ENCODE results near the gene SMU1.

The SMU1 gene

DNA sequence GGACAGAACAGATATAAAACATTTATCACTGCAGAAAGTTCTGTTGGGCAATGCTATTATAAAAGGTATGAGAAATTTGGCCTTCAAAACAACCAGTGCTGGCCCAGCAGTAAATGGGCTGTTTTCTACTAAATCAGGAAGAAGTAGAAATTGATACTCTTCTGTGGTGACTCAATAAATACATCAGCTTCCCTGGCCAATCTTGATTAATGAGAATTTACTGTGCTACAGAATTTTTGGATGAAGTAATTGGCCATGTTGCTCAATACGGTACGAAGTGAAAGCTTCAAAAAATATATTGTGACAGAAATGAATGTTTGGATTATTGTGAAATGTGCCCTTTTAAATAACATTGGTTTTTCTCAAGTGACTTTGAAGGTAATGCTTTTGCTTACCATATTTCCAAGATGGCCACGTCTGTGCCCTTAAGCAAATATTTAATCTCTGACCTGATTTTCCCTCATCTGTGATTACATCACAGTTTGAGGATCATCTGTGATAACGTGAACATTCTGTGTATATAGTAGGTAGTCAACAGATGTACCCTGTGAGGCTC is 47.2 kb downstream of the SMU1 start:
- peaks cover 5% of the 10 kb centered on the region for H3K27me3 Mint-ChIP-seq (ENCODE audit: low read depth, poor library complexity)
- H3K4me3 Mint-ChIP-seq = no peak overlapping the region
- no peak overlapping the region for H3K27ac Mint-ChIP-seq
- no peak for DNase-seq
- TF ChIP-seq, protein P1, sequence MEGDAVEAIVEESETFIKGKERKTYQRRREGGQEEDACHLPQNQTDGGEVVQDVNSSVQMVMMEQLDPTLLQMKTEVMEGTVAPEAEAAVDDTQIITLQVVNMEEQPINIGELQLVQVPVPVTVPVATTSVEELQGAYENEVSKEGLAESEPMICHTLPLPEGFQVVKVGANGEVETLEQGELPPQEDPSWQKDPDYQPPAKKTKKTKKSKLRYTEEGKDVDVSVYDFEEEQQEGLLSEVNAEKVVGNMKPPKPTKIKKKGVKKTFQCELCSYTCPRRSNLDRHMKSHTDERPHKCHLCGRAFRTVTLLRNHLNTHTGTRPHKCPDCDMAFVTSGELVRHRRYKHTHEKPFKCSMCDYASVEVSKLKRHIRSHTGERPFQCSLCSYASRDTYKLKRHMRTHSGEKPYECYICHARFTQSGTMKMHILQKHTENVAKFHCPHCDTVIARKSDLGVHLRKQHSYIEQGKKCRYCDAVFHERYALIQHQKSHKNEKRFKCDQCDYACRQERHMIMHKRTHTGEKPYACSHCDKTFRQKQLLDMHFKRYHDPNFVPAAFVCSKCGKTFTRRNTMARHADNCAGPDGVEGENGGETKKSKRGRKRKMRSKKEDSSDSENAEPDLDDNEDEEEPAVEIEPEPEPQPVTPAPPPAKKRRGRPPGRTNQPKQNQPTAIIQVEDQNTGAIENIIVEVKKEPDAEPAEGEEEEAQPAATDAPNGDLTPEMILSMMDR (IDR thresholded peaks at IDR 0.05) = no peak
- H3K4me1 Mint-ChIP-seq = peaks cover 41% of the 10 kb centered on the region
- H3K9me3 Mint-ChIP-seq = no peaks in the 10 kb centered on the region
- H3K36me3 Mint-ChIP-seq (ENCODE audit: low read depth) = peaks cover 72% of the 10 kb centered on the region

DNA sequence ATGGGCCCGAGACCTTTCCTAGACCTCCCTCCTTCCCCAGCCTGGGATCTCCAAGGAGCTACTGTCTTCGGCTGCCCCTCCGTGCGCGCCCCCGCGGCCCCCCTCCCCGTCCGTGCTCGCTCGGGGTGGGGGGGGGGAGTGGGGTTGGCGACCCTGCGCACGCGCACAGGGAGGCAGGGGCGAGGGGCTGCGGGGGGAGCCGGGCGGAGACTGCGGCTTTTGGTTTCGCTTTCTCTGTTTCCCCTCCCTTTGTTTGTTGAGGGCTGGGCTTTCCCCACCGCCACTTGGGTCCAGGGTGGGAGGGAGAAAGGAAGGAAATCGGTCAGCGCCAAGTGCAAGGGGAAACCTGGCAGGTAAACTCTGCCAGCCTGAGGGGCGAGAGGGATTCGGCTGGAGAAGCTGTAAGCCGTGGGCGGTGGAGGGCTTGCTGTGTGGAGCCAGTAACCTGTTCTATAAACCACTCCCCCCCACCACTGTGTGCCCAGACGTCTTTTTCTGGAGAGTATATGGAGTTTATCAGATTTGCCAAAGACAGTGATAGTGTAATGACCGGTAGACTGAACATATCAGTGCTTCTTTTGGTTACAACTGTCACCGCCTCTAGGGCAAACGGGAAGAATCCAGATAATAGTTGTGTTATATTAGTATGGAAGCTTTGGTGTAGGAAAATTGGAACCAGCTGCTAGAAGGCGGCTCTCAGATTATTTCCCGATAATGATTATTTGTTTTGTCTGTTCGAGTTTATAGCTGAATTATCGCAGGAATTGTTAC is 50.7 kb downstream of the SMU1 start:
- DNase-seq = peak; percentile 81
- Mint-ChIP-seq H3K4me1 (peaks cover 70% of the 10 kb centered on the region), H3K4me3 (peak overlapping the region; percentile 98)

DNA sequence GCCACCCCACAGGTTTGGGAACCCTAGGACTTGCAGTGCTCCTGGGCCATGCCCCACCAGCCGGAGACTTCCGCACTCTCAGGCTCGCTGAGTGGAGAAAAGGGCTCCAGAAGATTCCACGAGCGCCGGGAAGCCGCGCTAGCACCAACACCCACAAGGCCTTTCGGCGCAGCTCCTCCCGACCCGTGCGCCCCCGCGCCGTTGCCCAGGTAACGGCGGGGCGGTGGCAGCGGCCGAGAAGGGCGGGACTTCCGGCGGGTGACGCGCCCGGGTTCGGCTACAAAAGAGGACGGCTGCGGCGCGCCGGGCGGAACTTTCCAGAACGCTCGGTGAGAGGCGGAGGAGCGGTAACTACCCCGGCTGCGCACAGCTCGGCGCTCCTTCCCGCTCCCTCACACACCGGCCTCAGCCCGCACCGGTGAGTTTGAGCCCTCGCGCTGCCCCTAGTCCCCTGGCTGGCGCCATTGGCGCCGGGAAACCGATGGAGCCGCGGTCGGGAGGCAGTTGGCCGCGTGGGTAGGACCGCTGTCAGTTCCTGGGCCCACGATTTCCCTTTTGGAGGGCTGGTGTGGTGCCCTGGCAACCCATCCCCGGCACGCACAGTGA is 51.4 kb downstream of the SMU1 start, which contains the start of gene DNAJA1:
Gene DNAJA1, plus strand, starts transcription at position 308 of the 606 bp plus-strand sequence. CDS start 1,212 bp downstream, outside the sequence.
- H3K4me1 Mint-ChIP-seq = peaks cover 74% of the 10 kb centered on the region
- peak within 1 kb of the TSS; percentile 99 for H3K27ac Mint-ChIP-seq
- peak; percentile 95 for DNase-seq
- peak within 1 kb of the TSS; percentile 98 for H3K4me3 Mint-ChIP-seq
- TF ChIP-seq, protein P1 (IDR thresholded peaks at IDR 0.05) = no peak
- no peaks in the 10 kb centered on the region for H3K9me3 Mint-ChIP-seq
- peaks cover 5% of the 10 kb centered on the region for H3K27me3 Mint-ChIP-seq (ENCODE audit: low read depth, poor library complexity)
- H3K36me3 Mint-ChIP-seq (ENCODE audit: low read depth) = peaks cover 69% of the 10 kb centered on the region

More for the DNA sequence above, 50.7 kb downstream of the SMU1 start:
- peaks cover 69% of the 10 kb centered on the region for H3K36me3 Mint-ChIP-seq (ENCODE audit: low read depth)
- peaks cover 5% of the 10 kb centered on the region for H3K27me3 Mint-ChIP-seq (ENCODE audit: low read depth, poor library complexity)
- H3K27ac Mint-ChIP-seq = peak overlapping the region; percentile 99
- TF ChIP-seq, protein P1 (IDR thresholded peaks at IDR 0.05) = no peak
- H3K9me3 Mint-ChIP-seq = no peaks in the 10 kb centered on the region

DNA sequence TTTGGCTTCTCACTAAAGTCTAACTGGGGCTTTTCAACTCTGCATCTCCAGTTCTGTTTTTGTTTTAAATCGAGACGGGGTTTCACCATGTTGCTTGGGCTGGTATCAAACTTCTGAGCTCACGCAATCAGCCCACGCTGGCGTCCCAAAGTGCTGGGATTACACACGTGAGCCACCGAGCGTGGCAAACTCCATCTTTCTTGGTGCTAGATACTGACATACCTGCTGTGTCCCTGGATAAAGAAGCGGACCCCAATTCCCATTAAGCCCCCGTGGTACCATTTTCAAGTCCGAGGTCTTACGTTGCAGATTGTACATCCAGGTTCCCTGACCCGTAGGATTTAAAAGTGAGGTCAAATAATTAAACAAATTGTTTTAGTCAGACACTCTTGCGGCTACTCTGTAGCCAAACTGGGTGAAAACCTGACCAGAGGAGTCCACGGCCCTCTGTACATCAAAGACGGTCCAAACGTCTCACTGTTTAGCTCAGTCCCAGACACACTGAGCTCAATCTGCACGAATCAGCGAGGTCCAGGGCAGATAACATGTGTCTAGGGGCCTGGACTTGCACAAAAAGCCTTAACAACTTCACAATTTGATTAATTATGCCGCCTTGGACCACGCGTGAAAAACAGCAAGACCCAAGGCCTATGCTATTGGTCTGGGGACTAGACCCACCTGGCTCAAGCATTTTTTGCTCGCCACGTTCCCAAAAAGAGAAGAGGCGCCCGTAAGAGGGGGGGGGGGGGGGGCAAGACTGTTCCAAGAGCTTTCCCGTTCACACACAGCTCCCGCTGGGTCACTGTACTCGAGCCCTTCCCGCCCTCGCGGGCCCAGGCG is 52.1 kb downstream of the SMU1 start:
- H3K4me1 Mint-ChIP-seq = peaks cover 68% of the 10 kb centered on the region
- TF ChIP-seq, protein P1 (IDR thresholded peaks at IDR 0.05) = no peak
- H3K9me3 Mint-ChIP-seq = no peaks in the 10 kb centered on the region
- H3K36me3 Mint-ChIP-seq (ENCODE audit: low read depth) = peaks cover 68% of the 10 kb centered on the region
- DNase-seq = peak; percentile 8
- peak overlapping the region; percentile 98 for H3K4me3 Mint-ChIP-seq
- peak overlapping the region; percentile 99 for H3K27ac Mint-ChIP-seq
- H3K27me3 Mint-ChIP-seq (ENCODE audit: low read depth, poor library complexity) = peaks cover 5% of the 10 kb centered on the region

GRCh38 chr9:33023661-33024060 is 52.8 kb downstream of the SMU1 start:
- Mint-ChIP-seq H3K36me3 (ENCODE audit: low read depth) (peaks cover 72% of the 10 kb centered on the region), H3K4me1 (peaks cover 64% of the 10 kb centered on the region)

More at GRCh38 chr9:33023661-33024060, 52.8 kb downstream of the SMU1 start:
- no peak overlapping the region for H3K27ac Mint-ChIP-seq
- DNase-seq = no peak
- peaks cover 5% of the 10 kb centered on the region for H3K27me3 Mint-ChIP-seq (ENCODE audit: low read depth, poor library complexity)
- H3K4me3 Mint-ChIP-seq = peak overlapping the region; percentile 98
- no peaks in the 10 kb centered on the region for H3K9me3 Mint-ChIP-seq
- TF ChIP-seq, protein P1 (IDR thresholded peaks at IDR 0.05) = no peak

Data from nephron progenitor cell (in vitro differentiated cells).